ENCODE results near the gene SART1.
"Not testable (repeated sequence)": the region's sequence is repeated elsewhere in the genome, so short reads cannot be mapped to it uniquely, and the experiment has no call there.

SART1 gene

DNA sequence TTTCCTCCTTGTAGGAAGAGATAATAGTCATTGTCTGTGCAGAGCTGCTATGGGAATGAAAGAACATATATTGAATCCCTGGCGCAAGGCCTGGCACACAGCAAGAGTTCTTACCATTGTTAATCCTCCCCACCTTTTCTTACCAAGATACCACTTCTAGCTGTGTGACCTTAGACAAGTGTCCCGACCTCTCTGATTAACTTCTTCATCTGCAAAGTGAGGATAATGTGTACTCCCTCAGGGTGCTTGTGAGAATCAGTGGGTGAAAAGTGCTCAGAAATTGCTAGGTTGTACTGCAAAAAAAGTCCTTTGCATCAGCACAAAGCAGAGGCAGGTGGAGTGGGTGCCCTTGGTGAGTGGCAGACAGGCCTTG lies 46.5 kb downstream of the SART1 start:
- TF ChIP-seq, protein P1, sequence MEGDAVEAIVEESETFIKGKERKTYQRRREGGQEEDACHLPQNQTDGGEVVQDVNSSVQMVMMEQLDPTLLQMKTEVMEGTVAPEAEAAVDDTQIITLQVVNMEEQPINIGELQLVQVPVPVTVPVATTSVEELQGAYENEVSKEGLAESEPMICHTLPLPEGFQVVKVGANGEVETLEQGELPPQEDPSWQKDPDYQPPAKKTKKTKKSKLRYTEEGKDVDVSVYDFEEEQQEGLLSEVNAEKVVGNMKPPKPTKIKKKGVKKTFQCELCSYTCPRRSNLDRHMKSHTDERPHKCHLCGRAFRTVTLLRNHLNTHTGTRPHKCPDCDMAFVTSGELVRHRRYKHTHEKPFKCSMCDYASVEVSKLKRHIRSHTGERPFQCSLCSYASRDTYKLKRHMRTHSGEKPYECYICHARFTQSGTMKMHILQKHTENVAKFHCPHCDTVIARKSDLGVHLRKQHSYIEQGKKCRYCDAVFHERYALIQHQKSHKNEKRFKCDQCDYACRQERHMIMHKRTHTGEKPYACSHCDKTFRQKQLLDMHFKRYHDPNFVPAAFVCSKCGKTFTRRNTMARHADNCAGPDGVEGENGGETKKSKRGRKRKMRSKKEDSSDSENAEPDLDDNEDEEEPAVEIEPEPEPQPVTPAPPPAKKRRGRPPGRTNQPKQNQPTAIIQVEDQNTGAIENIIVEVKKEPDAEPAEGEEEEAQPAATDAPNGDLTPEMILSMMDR (IDR thresholded peaks at IDR 0.05; ENCODE audit: control insufficient read depth, insufficient read depth, low read depth, low read length, missing control alignments), result no peak
- no peak for DNase-seq (ENCODE audit: low read depth)
- no peak overlapping the region for H3K4me3 ChIP-seq (ENCODE audit: control insufficient read depth, low read depth, low read length)

DNA sequence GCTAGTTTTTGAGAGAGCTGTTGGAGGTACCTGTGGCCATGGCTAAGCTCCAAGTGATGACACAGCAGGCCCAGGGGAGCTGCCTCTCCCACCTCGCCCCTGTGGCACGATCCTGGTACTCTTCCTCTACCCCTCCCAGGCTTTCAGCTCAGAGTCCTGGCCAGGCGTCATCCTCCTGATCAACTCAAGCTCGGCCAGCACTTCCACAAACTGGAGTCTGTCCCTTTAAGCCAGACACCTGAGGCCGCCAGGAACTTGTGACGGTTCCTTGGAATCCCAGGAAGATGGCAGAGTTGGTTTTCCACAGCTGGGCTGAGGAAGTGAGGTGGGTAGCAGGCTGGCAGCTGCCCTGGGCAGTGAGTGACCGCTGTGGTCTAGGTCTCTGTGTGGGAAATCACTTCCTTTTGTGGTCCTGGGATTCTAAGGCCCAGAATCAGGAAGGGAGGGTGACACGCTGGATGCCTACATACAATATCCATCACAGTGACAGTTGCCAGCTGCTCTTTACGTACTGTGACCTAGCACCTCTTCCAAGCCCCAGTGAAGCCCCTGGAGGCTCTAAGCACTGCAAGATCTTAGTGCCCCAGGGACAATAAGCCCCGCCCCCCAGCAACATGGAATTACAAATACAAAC lies 47.1 kb downstream of the SART1 start:
- DNase-seq (ENCODE audit: low read depth), result no peak
- TF ChIP-seq, protein P1 (IDR thresholded peaks at IDR 0.05; ENCODE audit: control insufficient read depth, insufficient read depth, low read depth, low read length, missing control alignments), result no peak
- H3K4me3 ChIP-seq (ENCODE audit: control insufficient read depth, low read depth, low read length), result no peak overlapping the region

DNA sequence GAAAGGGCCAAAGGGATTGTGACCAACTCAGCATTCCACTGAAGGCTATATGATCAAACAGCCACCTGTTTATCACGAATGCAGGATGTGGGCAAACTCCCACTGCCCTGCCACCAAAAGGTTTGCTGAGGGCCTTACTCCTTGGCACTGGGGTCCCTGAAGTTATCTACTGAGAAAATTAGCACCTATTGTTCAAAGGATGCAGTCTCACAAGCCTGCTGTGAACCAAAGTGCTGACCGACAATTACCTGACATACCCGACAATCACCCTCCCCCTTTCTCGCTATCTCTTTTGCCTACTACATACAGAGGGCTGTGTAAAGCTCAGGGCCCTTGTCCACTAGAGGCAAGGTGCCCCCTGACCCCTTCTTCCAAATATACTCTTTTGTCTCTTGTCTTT lies 48.5 kb downstream of the SART1 start:
- not testable (repeated sequence) for DNase-seq (ENCODE audit: low read depth); H3K4me3 ChIP-seq (ENCODE audit: control insufficient read depth, low read depth, low read length)

DNA sequence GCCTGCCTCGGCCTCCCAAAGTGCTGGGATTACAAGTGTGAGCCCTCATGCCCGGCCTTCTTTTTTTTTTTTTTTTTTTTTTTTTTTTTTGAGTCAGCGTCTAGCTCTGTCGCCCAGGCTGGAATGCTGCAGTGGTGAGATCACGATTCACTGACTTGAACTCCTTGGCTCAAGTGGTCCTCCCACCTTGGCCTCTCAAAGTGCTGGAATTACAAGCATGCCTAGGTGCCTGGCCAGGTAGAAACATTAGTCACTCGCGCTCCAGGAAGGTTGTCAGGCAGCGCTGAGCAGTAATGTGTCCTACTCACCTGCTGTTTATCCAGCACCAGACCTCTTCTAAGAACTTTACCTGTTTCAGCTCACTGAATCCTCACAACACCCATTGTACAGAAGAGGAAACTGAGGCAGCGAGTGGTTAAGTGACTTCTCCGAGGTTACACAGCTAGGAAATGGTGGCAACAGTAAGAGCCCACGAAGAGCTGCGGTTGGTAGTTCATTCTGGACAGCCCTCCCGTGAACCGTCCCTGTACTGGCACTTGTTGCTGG lies 49.8 kb downstream of the SART1 start:
- TF ChIP-seq, protein P1 (IDR thresholded peaks at IDR 0.05; ENCODE audit: control insufficient read depth, insufficient read depth, low read depth, low read length, missing control alignments), result no peak
- H3K4me3 ChIP-seq (ENCODE audit: control insufficient read depth, low read depth, low read length), result no peak overlapping the region
- DNase-seq (ENCODE audit: low read depth), result no peak

DNA sequence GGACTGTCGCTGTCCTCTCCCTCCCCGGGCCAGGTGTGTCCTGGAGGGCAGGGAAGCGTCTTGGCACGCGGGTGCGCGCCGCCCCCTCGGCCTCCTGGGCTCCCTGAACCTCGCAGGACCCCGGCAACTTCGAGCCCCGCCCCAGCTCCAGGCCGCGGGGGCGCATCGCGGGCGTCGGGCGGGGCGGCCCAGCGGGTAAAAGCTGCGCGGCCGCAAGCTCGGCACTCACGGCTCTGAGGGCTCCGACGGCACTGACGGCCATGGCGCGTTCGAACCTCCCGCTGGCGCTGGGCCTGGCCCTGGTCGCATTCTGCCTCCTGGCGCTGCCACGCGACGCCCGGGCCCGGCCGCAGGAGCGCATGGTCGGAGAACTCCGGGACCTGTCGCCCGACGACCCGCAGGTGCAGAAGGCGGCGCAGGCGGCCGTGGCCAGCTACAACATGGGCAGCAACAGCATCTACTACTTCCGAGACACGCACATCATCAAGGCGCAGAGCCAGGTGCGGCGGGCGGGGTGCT lies 50.3 kb downstream of the SART1 start, which contains the start of gene CST6:
Gene CST6 (plus strand): TSS at position 224 of the 519 bp plus-strand sequence. CDS start 37 bp downstream, at position 261.
- TF ChIP-seq, protein P1 (IDR thresholded peaks at IDR 0.05; ENCODE audit: control insufficient read depth, insufficient read depth, low read depth, low read length, missing control alignments), result no peak
- DNase-seq (ENCODE audit: low read depth), result no peak
- no peak within 1 kb of the TSS for H3K4me3 ChIP-seq (ENCODE audit: control insufficient read depth, low read depth, low read length)

DNA sequence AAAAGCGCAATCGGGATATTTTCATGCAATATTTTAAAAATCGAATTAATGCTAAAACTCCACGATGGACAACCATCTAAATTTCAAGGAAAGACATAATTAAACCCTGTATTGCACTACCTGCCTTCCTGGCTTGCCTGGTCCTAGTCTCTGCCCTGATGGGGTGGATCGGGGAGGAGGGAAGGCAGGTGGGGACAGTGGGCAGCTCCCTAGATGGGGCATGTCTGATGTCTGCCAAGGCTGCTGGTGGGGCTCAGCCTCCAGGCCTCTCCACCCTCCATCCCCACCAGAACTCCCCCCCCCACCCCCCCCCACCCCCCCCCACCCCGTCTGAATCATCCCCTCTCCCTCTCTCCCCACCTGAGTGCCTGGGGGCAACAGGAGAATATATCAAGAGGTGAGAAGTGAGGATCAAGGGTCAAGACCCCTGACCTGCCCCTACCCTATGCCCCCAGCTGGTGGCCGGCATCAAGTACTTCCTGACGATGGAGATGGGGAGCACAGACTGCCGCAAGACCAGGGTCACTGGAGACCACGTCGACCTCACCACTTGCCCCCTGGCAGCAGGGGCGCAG lies 50.9 kb downstream of the SART1 start:
- TF ChIP-seq, protein P1 (IDR thresholded peaks at IDR 0.05; ENCODE audit: control insufficient read depth, insufficient read depth, low read depth, low read length, missing control alignments), result no peak
- no peak overlapping the region for H3K4me3 ChIP-seq (ENCODE audit: control insufficient read depth, low read depth, low read length)
- DNase-seq (ENCODE audit: low read depth), result no peak

Measured in AG09309 (cell line).